IMR-90 (cell line): ENCODE measurements around the gene ACBD5. TPM values are rescaled to one million over a fixed set of nuclear protein-coding genes. Genes with fewer than 3 reads are reported as not detected.

Source experiments
- ATAC-seq: fragments of 200-7000 bp; cut with Tn5 transposase; 2 replicates; pipeline ENCODE4 v1.9.1; 2020; ENCODE audit warnings: low read depth, mild to moderate bottlenecking, moderate library complexity
- BruUV-seq: library from RNA; stranded (reverse); fragments of 400-500 nt; replicated peaks from 2 replicates; lab custom pipeline; 2021; lab: Mats Ljungman, UMichigan
- CTCF ChIA-PET: fragments of 300-600 bp; formaldehyde crosslinking; extraction: SDS; loops from one replicate; lab custom pipeline; 2021; ENCODE audit warnings: antibody characterized with exemption; lab: Yijun Ruan, JAX
- POLR2A ChIA-PET: fragments of 300-600 bp; sonication (Branson Sonifier 250); formaldehyde crosslinking; loops from one replicate; lab custom pipeline; 2022; ENCODE audit warnings: antibody characterized with exemption; ENCODE audit not compliant: unreplicated experiment; lab: Charles Lee
- DNase-seq: peaks from one replicate; pipeline ENCODE4 v3.0.0; 2013
- H2AFZ ChIP-seq: replicated peaks from 2 replicates; pipeline ENCODE3; 2013; ENCODE audit warnings: low read length, mild to moderate bottlenecking; ENCODE audit not compliant: poor library complexity
- H2AK5ac ChIP-seq: 2 replicates; pipeline ENCODE4 v1.6.1; 2013; ENCODE audit warnings: low read depth, low read length, inconsistent platforms
- H2AK9ac ChIP-seq: replicated peaks from 2 replicates; pipeline ENCODE3; 2013; ENCODE audit warnings: mild to moderate bottlenecking, low read depth, low read length, moderate library complexity; ENCODE audit not compliant: poor library complexity
- H2BK120ac ChIP-seq: 2 replicates; pipeline ENCODE4 v1.6.1; 2013; ENCODE audit warnings: low read depth, low read length, inconsistent platforms
- H2BK15ac ChIP-seq: 3 replicates; pipeline ENCODE4 v1.6.1; 2013; ENCODE audit warnings: low read depth, low read length, inconsistent platforms
- H2BK20ac ChIP-seq: 2 replicates; pipeline ENCODE4 v1.6.1; 2013; ENCODE audit warnings: low read depth, mild to moderate bottlenecking, inconsistent platforms, low read length, moderate library complexity
- H2BK5ac ChIP-seq: 2 replicates; pipeline ENCODE4 v1.6.1; 2013; ENCODE audit warnings: mild to moderate bottlenecking, low read depth, low read length, inconsistent platforms; ENCODE audit not compliant: poor library complexity, severe bottlenecking
- H3K14ac ChIP-seq: replicated peaks from 2 replicates; pipeline ENCODE4 v1.6.1; 2013; ENCODE audit warnings: low read depth, low read length, inconsistent platforms
- H3K18ac ChIP-seq: 2 replicates; pipeline ENCODE4 v1.6.1; 2013; ENCODE audit warnings: low read depth, low read length, control low read depth
- H3K23ac ChIP-seq: 2 replicates; pipeline ENCODE4 v1.6.1; 2013; ENCODE audit warnings: low read depth, low read length, inconsistent platforms
- H3K27ac ChIP-seq: 2 replicates; pipeline ENCODE4 v1.5.1; 2013; ENCODE audit warnings: mild to moderate bottlenecking, control low read depth, low read length; ENCODE audit not compliant: insufficient read depth
- H3K27me3 ChIP-seq: 2 replicates; pipeline ENCODE4 v1.6.1; 2013; ENCODE audit warnings: low read length; ENCODE audit not compliant: control insufficient read depth, insufficient read depth
- H3K36me3 ChIP-seq: 2 replicates; pipeline ENCODE4 v1.6.1; 2013; ENCODE audit warnings: low read length, mixed read lengths; ENCODE audit not compliant: control insufficient read depth, insufficient read depth
- H3K4ac ChIP-seq: 2 replicates; pipeline ENCODE4 v1.6.1; 2013; ENCODE audit warnings: low read depth, low read length, inconsistent platforms
- H3K4me1 ChIP-seq: 2 replicates; pipeline ENCODE4 v1.6.1; 2013; ENCODE audit warnings: low read length, mixed read lengths; ENCODE audit not compliant: control insufficient read depth, insufficient read depth
- H3K4me2 ChIP-seq: 2 replicates; pipeline ENCODE4 v1.6.1; 2013; ENCODE audit warnings: low read depth, mild to moderate bottlenecking, control low read depth, low read length, moderate library complexity
- H3K4me3 ChIP-seq: 2 replicates; pipeline ENCODE4 v1.5.1; 2013; ENCODE audit warnings: low read depth, mild to moderate bottlenecking, control low read depth, low read length, moderate library complexity; ENCODE audit not compliant: insufficient read depth
- H3K56ac ChIP-seq: 2 replicates; pipeline ENCODE4 v1.6.1; 2013; ENCODE audit warnings: low read length, inconsistent platforms; ENCODE audit not compliant: insufficient read depth; ENCODE audit errors: extremely low read depth
- H3K79me1 ChIP-seq, 2 experiments: 2 replicates each; pipeline ENCODE4 v1.6.1; 2013; ENCODE audit warnings: low read length in 2 of 2, inconsistent platforms in 1 of 2, low read depth in 1 of 2
- H3K9ac ChIP-seq: 2 replicates; pipeline ENCODE4 v1.6.1; 2013; ENCODE audit warnings: low read depth, low read length, control low read depth
- H3K9me1 ChIP-seq: 2 replicates; pipeline ENCODE4 v1.6.1; 2013; ENCODE audit warnings: low read length, inconsistent platforms; ENCODE audit not compliant: insufficient read depth
- H3K9me3 ChIP-seq: 2 replicates; pipeline ENCODE4 v1.6.1; 2013; ENCODE audit warnings: low read length; ENCODE audit not compliant: control insufficient read depth, insufficient read depth
- H4K20me1 ChIP-seq: 2 replicates; pipeline ENCODE4 v1.6.1; 2013; ENCODE audit warnings: low read length, inconsistent platforms; ENCODE audit not compliant: insufficient read depth
- H4K5ac ChIP-seq: 2 replicates; pipeline ENCODE4 v1.6.1; 2013; ENCODE audit warnings: mild to moderate bottlenecking, low read depth, low read length, control low read depth
- H4K8ac ChIP-seq, 2 experiments: 2 replicates each; pipeline ENCODE4 v1.6.1; 2013; ENCODE audit warnings: low read depth in 2 of 2, low read length in 2 of 2, control low read depth in 1 of 2, inconsistent platforms in 1 of 2
- H4K91ac ChIP-seq: 2 replicates; pipeline ENCODE4 v1.6.1; 2013; ENCODE audit warnings: low read depth, low read length, inconsistent platforms; ENCODE audit not compliant: insufficient read depth
- RAD21 ChIP-seq: IDR thresholded peaks from 2 replicates; pipeline ENCODE4 v1.6.1; 2012; ENCODE audit warnings: low read length, improper control_type of control experiment
- SMC3 ChIP-seq: fragments of 150-350 bp; IDR thresholded peaks from 2 replicates; pipeline ENCODE4 v1.6.1; 2016; ENCODE audit warnings: low read depth, mild to moderate bottlenecking, antibody characterized with exemption, low read length, moderate library complexity
- WGBS, 2 experiments: methylation state at CpG; one replicate each; pipeline versions ENCODE4 v1.1.5 to v1.1.7; 2013; ENCODE audit warnings: missing lambda C conversion rate in 2 of 2; ENCODE audit not compliant: insufficient read length in 1 of 2; ENCODE audit errors: extremely low coverage in 2 of 2; 5-methylcytosine and 5-hydroxymethylcytosine counted together
- dilution Hi-C: fragments of 300-500 bp; cut with HindIII; formaldehyde crosslinking; loops from one replicate; pipeline ENCODE4 v1.14.3; 2018; ENCODE audit warnings: low sequenced_read_pairs; ENCODE audit not compliant: unreplicated experiment
- in situ Hi-C: fragments of 300-500 bp; cut with MboI; formaldehyde crosslinking; loops from 3 replicates; pipeline ENCODE4 v1.14.3; 2019; ENCODE audit warnings: low sequenced_read_pairs, inconsistent platforms, mixed read lengths
- intact Hi-C: fragments of 100-400 bp; cut with micrococcal nuclease; formaldehyde crosslinking; loops from 2 replicates; pipeline ENCODE4 v1.10.0; 2022
- polyA plus RNA-seq, 3 experiments: library from polyadenylated mRNA; depleted of rRNA; stranded (reverse); fragments of >200 nt; gene quantifications; 2 replicates each; pipeline ENCODE4 v1.2.3, GENCODE V29; 2012; ENCODE audit warnings: low replicate concordance in 1 of 3
- total RNA-seq: library from RNA; depleted of rRNA; stranded (reverse); fragments of >200 nt; gene quantifications from 2 replicates; pipeline ENCODE4 v1.2.3, GENCODE V29; 2012

ACBD5 gene
- total and polyA plus RNA-seq, 2 of the 4 experiments (the other 2 are of a cell fraction) = 7.7 to 11.7 TPM

- H3K9me3 ChIP-seq = no peaks in the 10 kb centered on the region
- no peak overlapping the region for H4K91ac ChIP-seq
- no CpG with 5 or more reads among the region's 4 CpGs for WGBS, 2 experiments
- no peak overlapping the region for H4K8ac ChIP-seq
- no peak overlapping the region for H3K56ac ChIP-seq
- H3K14ac ChIP-seq = no peak overlapping the region
- H4K20me1 ChIP-seq = no peaks in the 10 kb centered on the region
- dilution Hi-C loops (no loop called here), intact Hi-C loops (loop anchor here (10.0 kb wide), 1 partner anchor 55 kb away; no protein-coding TSS in a partner anchor), in situ Hi-C loops (no loop called here)
- H2AFZ ChIP-seq = no peak overlapping the region
- no peak overlapping the region for H3K23ac ChIP-seq
- no peak overlapping the region for H2BK20ac ChIP-seq
- no peak overlapping the region for H3K4me3 ChIP-seq
- no peak overlapping the region for H2AK5ac ChIP-seq
- no peak overlapping the region for H3K4ac ChIP-seq
- no peak overlapping the region for H3K4me2 ChIP-seq
- CTCF ChIA-PET = no interaction called here
- DNase-seq (no peak), ATAC-seq (no peak)
- POLR2A ChIA-PET = no interaction called here
- H3K18ac ChIP-seq = no peak overlapping the region
- H4K5ac ChIP-seq = no peak overlapping the region
- BruUV-seq = no TSS peak
- no peaks in the 10 kb centered on the region for H3K4me1 ChIP-seq
- peaks cover 10% of the 10 kb centered on the region; the same call in 1 of the 2 replicates for H3K36me3 ChIP-seq
- H3K9me1 ChIP-seq = no peaks in the 10 kb centered on the region
- H2BK120ac ChIP-seq = no peak overlapping the region
- no peak overlapping the region for H2BK5ac ChIP-seq
- no peak overlapping the region for H2AK9ac ChIP-seq
- H3K79me1 ChIP-seq = no peaks in the 10 kb centered on the region; a peak in 1 of 4 replicates
- H3K27ac ChIP-seq = no peak overlapping the region
- no peak for TF ChIP-seq RAD21
- no peak for TF ChIP-seq SMC3
- H3K27me3 ChIP-seq = no peaks in the 10 kb centered on the region
- no peak overlapping the region for H2BK15ac ChIP-seq
- H3K9ac ChIP-seq = no peak overlapping the region
Measured at GRCh38 chr10:27169849-27170248, 70.7 kb downstream of the ACBD5 start.
